LNCaP clone FGC (cell line): ENCODE results near the gene NPIPA2.
"Not testable (repeated sequence)": the region's sequence is repeated elsewhere in the genome, so short reads cannot be mapped to it uniquely, and the experiment has no call there.

Source experiments
- DNase-seq: peaks from one replicate; pipeline ENCODE4 v3.0.0-alpha.2; 2011; ENCODE audit warnings: low read depth
- H3K4me3 ChIP-seq: 2 replicates; pipeline ENCODE4 v1.5.1; 2011; ENCODE audit warnings: mild to moderate bottlenecking, low read depth, low read length, control low read depth

Gene NPIPA2

DNA sequence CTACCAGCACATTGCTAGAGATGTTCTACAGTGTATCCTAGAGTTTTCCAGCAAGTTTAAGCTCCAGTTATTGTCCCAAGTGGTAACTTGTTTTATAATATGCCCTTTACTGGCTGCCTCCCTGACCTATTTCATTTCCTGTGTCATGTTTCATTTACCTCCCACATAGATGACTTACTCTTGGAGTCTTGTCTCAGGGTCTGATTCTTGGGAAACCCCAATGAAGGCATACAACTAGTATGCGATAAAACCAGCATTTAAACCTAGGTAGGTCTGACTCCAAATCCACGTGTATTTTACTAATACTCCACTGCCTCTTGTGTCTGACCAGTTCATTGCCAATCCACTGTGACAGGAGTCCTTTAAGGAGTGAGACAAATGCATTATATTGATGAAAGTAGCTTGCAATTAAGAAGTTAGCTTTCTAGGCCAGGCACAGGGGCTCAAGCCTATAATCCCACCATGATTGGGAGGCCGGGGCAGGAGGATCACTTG is 64.9 kb downstream of the NPIPA2 start:
- not testable (repeated sequence) for DNase-seq, H3K4me3 ChIP-seq

DNA sequence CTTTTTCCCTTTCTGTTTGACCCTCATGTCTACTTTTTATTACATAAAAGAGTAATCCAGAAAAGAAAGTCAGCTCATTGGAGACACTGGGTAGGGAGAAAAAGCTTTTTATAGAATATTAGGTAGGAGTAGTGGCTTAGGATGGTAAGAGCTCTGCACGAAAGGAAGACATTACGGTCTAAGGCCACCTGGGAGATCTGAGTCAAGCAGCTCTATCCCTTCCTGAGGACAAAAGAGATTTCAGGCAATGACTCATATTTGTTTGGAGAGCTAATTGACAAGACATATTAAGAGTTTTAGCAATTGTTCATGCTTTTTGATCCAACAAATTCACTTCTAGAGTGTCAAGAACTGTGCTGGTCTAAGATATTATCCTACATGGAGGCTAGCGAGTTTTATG is 71.6 kb downstream of the NPIPA2 start:
- DNase-seq, H3K4me3 ChIP-seq: not testable (repeated sequence)
